T-helper 2 cell treated with Interferon-gamma antibody and Interleukin-4, amounts not matched to agents 5 μg/mL and 100 μg/mL, for 36 hours (primary cell): Measurements from ENCODE around the gene PCDH9.

Source experiments
- DNase-seq: peaks from one replicate; pipeline ENCODE4 v3.0.0; 2021; ENCODE audit warnings: low spot score
- H3K27ac Mint-ChIP-seq: one replicate; pipeline ENCODE4 v1.8.0; 2021; ENCODE audit warnings: mild to moderate bottlenecking, mixed read lengths
- H3K27me3 Mint-ChIP-seq: one replicate; pipeline ENCODE4 v1.8.0; 2021; ENCODE audit warnings: low read depth, mixed read lengths
- H3K36me3 Mint-ChIP-seq: one replicate; pipeline ENCODE4 v1.8.0; 2021; ENCODE audit warnings: low read depth, mixed read lengths
- H3K4me1 Mint-ChIP-seq: one replicate; pipeline ENCODE4 v1.8.0; 2021; ENCODE audit warnings: low read depth, mixed read lengths
- H3K4me3 Mint-ChIP-seq: one replicate; pipeline ENCODE4 v1.8.0; 2022; ENCODE audit warnings: mild to moderate bottlenecking, moderate library complexity, mixed read lengths
- H3K9me3 Mint-ChIP-seq: one replicate; pipeline ENCODE4 v1.8.0; 2021; ENCODE audit warnings: mixed read lengths

The PCDH9 gene

GRCh38 chr13:66546534-66547379 lies 683.4 kb downstream of the PCDH9 start:
- no peak for DNase-seq
- Mint-ChIP-seq H3K36me3 (no peaks in the 10 kb centered on the region), H3K27ac (no peak overlapping the region), H3K9me3 (no peaks in the 10 kb centered on the region), H3K4me3 (no peak overlapping the region), H3K4me1 (no peaks in the 10 kb centered on the region), H3K27me3 (no peaks in the 10 kb centered on the region)

GRCh38 chr13:66543780-66544179 lies 686.4 kb downstream of the PCDH9 start:
- no peak overlapping the region for H3K27ac Mint-ChIP-seq
- no peak for DNase-seq
- H3K4me1 Mint-ChIP-seq, result no peaks in the 10 kb centered on the region
- peaks cover 4% of the 10 kb centered on the region for H3K9me3 Mint-ChIP-seq
- no peaks in the 10 kb centered on the region for H3K36me3 Mint-ChIP-seq
- no peaks in the 10 kb centered on the region for H3K27me3 Mint-ChIP-seq
- no peak overlapping the region for H3K4me3 Mint-ChIP-seq

GRCh38 chr13:66537417-66537816 lies 692.7 kb downstream of the PCDH9 start:
- H3K9me3 Mint-ChIP-seq, result peaks cover 4% of the 10 kb centered on the region
- no peak overlapping the region for H3K27ac Mint-ChIP-seq
- H3K4me1 Mint-ChIP-seq, result no peaks in the 10 kb centered on the region
- no peaks in the 10 kb centered on the region for H3K36me3 Mint-ChIP-seq
- no peaks in the 10 kb centered on the region for H3K27me3 Mint-ChIP-seq
- DNase-seq, result no peak
- no peak overlapping the region for H3K4me3 Mint-ChIP-seq

- no peaks in the 10 kb centered on the region for H3K36me3 Mint-ChIP-seq
- no peak overlapping the region for H3K27ac Mint-ChIP-seq
- H3K4me3 Mint-ChIP-seq, result no peak overlapping the region
- no peaks in the 10 kb centered on the region for H3K4me1 Mint-ChIP-seq
- no peaks in the 10 kb centered on the region for H3K27me3 Mint-ChIP-seq
- H3K9me3 Mint-ChIP-seq, result peaks cover 4% of the 10 kb centered on the region
- no peak for DNase-seq
Measured at GRCh38 chr13:66536746-66537145, 693.4 kb downstream of the PCDH9 start.

- no peaks in the 10 kb centered on the region for H3K27me3 Mint-ChIP-seq
- H3K4me1 Mint-ChIP-seq, result no peaks in the 10 kb centered on the region
- no peak for DNase-seq
- H3K27ac Mint-ChIP-seq, result no peak overlapping the region
- no peaks in the 10 kb centered on the region for H3K36me3 Mint-ChIP-seq
- H3K4me3 Mint-ChIP-seq, result no peak overlapping the region
- peaks cover 4% of the 10 kb centered on the region for H3K9me3 Mint-ChIP-seq
Measured at GRCh38 chr13:66534561-66534960, 695.6 kb downstream of the PCDH9 start.

GRCh38 chr13:66532845-66533244 lies 697.3 kb downstream of the PCDH9 start:
- Mint-ChIP-seq H3K27ac (no peak overlapping the region), H3K4me3 (no peak overlapping the region), H3K4me1 (no peaks in the 10 kb centered on the region), H3K36me3 (no peaks in the 10 kb centered on the region), H3K9me3 (no peaks in the 10 kb centered on the region), H3K27me3 (no peaks in the 10 kb centered on the region)
- DNase-seq, result no peak

- Mint-ChIP-seq H3K4me3 (no peak overlapping the region), H3K4me1 (no peaks in the 10 kb centered on the region), H3K27me3 (no peaks in the 10 kb centered on the region), H3K9me3 (no peaks in the 10 kb centered on the region), H3K27ac (no peak overlapping the region), H3K36me3 (no peaks in the 10 kb centered on the region)
- DNase-seq, result no peak
Measured at GRCh38 chr13:66532146-66532545, 698.0 kb downstream of the PCDH9 start.

- H3K27ac Mint-ChIP-seq, result no peak overlapping the region
- H3K36me3 Mint-ChIP-seq, result no peaks in the 10 kb centered on the region
- H3K4me3 Mint-ChIP-seq, result no peak overlapping the region
- H3K4me1 Mint-ChIP-seq, result no peaks in the 10 kb centered on the region
- H3K9me3 Mint-ChIP-seq, result no peaks in the 10 kb centered on the region
- H3K27me3 Mint-ChIP-seq, result no peaks in the 10 kb centered on the region
- DNase-seq, result no peak
Measured at GRCh38 chr13:66530686-66531085, 699.5 kb downstream of the PCDH9 start.

GRCh38 chr13:66530158-66530557 lies 700.0 kb downstream of the PCDH9 start:
- no peaks in the 10 kb centered on the region for H3K36me3 Mint-ChIP-seq
- no peaks in the 10 kb centered on the region for H3K9me3 Mint-ChIP-seq
- H3K27ac Mint-ChIP-seq, result no peak overlapping the region
- H3K27me3 Mint-ChIP-seq, result no peaks in the 10 kb centered on the region
- no peak for DNase-seq
- no peaks in the 10 kb centered on the region for H3K4me1 Mint-ChIP-seq
- H3K4me3 Mint-ChIP-seq, result no peak overlapping the region

- Mint-ChIP-seq H3K36me3 (no peaks in the 10 kb centered on the region), H3K27ac (no peak overlapping the region), H3K4me3 (no peak overlapping the region), H3K27me3 (no peaks in the 10 kb centered on the region), H3K4me1 (no peaks in the 10 kb centered on the region), H3K9me3 (no peaks in the 10 kb centered on the region)
- no peak for DNase-seq
Measured at GRCh38 chr13:66528944-66529576, 701.1 kb downstream of the PCDH9 start.

- DNase-seq, result no peak
- Mint-ChIP-seq H3K9me3 (no peaks in the 10 kb centered on the region), H3K4me3 (no peak overlapping the region), H3K4me1 (no peaks in the 10 kb centered on the region), H3K27me3 (no peaks in the 10 kb centered on the region), H3K27ac (no peak overlapping the region), H3K36me3 (no peaks in the 10 kb centered on the region)
Measured at GRCh38 chr13:66528180-66528579, 702.0 kb downstream of the PCDH9 start.

GRCh38 chr13:66520511-66521355 lies 709.4 kb downstream of the PCDH9 start:
- no peaks in the 10 kb centered on the region for H3K4me1 Mint-ChIP-seq
- H3K4me3 Mint-ChIP-seq, result no peak overlapping the region
- no peaks in the 10 kb centered on the region for H3K9me3 Mint-ChIP-seq
- H3K36me3 Mint-ChIP-seq, result no peaks in the 10 kb centered on the region
- DNase-seq, result no peak
- H3K27ac Mint-ChIP-seq, result no peak overlapping the region
- no peaks in the 10 kb centered on the region for H3K27me3 Mint-ChIP-seq

GRCh38 chr13:66519259-66519658 lies 710.9 kb downstream of the PCDH9 start:
- H3K27me3 Mint-ChIP-seq, result no peaks in the 10 kb centered on the region
- H3K9me3 Mint-ChIP-seq, result no peaks in the 10 kb centered on the region
- H3K4me3 Mint-ChIP-seq, result no peak overlapping the region
- no peak for DNase-seq
- no peaks in the 10 kb centered on the region for H3K4me1 Mint-ChIP-seq
- H3K36me3 Mint-ChIP-seq, result no peaks in the 10 kb centered on the region
- no peak overlapping the region for H3K27ac Mint-ChIP-seq

GRCh38 chr13:66518068-66518467 lies 712.1 kb downstream of the PCDH9 start:
- Mint-ChIP-seq H3K27ac (no peak overlapping the region), H3K4me3 (no peak overlapping the region), H3K27me3 (no peaks in the 10 kb centered on the region), H3K4me1 (no peaks in the 10 kb centered on the region), H3K36me3 (no peaks in the 10 kb centered on the region), H3K9me3 (no peaks in the 10 kb centered on the region)
- DNase-seq, result no peak
